ENCODE measurements around the gene ARID1B. TPM values are rescaled to one million over a fixed set of nuclear protein-coding genes. Genes with fewer than 3 reads are reported as not detected.
A peak's percentile ranks its signal among the peaks of the same experiment; 100 is the strongest.

The ARID1B gene
- total RNA-seq, 2 donors from 2014 or later = 62.9 to 71.6 TPM

GRCh38 chr6:157210954-157211353 lies 433.8 kb downstream of the ARID1B start:
- DNase-seq (no peak), ATAC-seq (replicated peaks in 1 of 2) (no peak)
- peaks cover 0 to 3% of the 10 kb centered on the region in 2 donors for H3K36me3 Mint-ChIP-seq (ENCODE audit: insufficient read depth in 2 of 2)
- no peaks in the 10 kb centered on the region for H3K4me1 Mint-ChIP-seq (ENCODE audit: low read depth)
- no peak overlapping the region for H3K27ac Mint-ChIP-seq
- H3K9me3 Mint-ChIP-seq = no peaks in the 10 kb centered on the region
- no peaks in the 10 kb centered on the region for H3K27me3 Mint-ChIP-seq (ENCODE audit: low read depth)
- no peak overlapping the region for H3K4me3 Mint-ChIP-seq

- Mint-ChIP-seq H3K4me1 (ENCODE audit: low read depth) (peaks cover 5% of the 10 kb centered on the region), H3K4me3 (no peak overlapping the region), H3K36me3 (ENCODE audit: insufficient read depth in 2 of 2) (no peaks in the 10 kb centered on the region), H3K27ac (no peak overlapping the region), H3K27me3 (ENCODE audit: low read depth) (no peaks in the 10 kb centered on the region), H3K9me3 (no peaks in the 10 kb centered on the region)
- DNase-seq (no peak), ATAC-seq (replicated peaks in 1 of 2) (no peak)
Observed at GRCh38 chr6:157211603-157212455, 434.7 kb downstream of the ARID1B start.

GRCh38 chr6:157213426-157213825 lies 436.2 kb downstream of the ARID1B start:
- Mint-ChIP-seq H3K27me3 (ENCODE audit: low read depth) (no peaks in the 10 kb centered on the region), H3K4me1 (ENCODE audit: low read depth) (peaks cover 6% of the 10 kb centered on the region)
- no peak for ATAC-seq (replicated peaks in 1 of 2)

DNA sequence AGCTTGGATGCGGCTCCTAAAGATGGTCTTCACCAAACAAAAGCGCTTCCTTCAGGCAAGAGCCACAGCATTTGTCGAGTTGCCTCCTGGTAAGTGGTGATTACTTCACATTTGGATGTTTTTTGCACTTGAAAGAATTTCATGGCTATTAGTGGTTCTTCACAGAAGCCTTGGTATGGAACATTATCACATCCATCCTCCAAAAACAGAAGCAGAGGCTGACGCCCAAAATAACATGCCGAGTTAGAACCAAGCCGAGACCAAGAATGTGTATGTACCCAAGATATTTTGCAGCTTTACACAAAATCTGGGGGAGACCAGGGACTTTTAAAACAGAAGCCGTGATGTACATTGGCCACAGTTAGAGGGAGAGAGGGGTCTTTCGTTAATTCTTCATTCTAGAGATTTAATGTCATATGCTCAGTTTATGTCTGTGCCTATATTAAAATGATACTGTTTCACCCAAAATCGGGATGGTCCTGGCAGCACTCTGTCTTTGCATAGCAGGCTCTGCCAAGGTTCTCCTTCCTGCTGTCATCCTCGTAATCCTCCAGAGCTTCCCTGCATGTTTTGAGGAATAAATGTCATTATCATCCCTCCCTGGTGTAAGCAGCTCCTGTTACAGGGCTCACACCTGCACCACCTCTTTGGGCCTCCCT lies 436.9 kb downstream of the ARID1B start:
- no peak for ATAC-seq (replicated peaks in 1 of 2)
- Mint-ChIP-seq H3K9me3 (no peaks in the 10 kb centered on the region), H3K27me3 (ENCODE audit: low read depth) (no peaks in the 10 kb centered on the region), H3K4me1 (ENCODE audit: low read depth) (peaks cover 6% of the 10 kb centered on the region), H3K4me3 (no peak overlapping the region), H3K27ac (no peak overlapping the region), H3K36me3 (ENCODE audit: insufficient read depth in 2 of 2) (no peaks in the 10 kb centered on the region)
- no peak for DNase-seq

More at GRCh38 chr6:157213426-157213825, 436.2 kb downstream of the ARID1B start:
- H3K9me3 Mint-ChIP-seq = no peaks in the 10 kb centered on the region
- no peak overlapping the region for H3K27ac Mint-ChIP-seq
- no peak for DNase-seq
- no peaks in the 10 kb centered on the region for H3K36me3 Mint-ChIP-seq (ENCODE audit: insufficient read depth in 2 of 2)
- no peak overlapping the region for H3K4me3 Mint-ChIP-seq

DNA sequence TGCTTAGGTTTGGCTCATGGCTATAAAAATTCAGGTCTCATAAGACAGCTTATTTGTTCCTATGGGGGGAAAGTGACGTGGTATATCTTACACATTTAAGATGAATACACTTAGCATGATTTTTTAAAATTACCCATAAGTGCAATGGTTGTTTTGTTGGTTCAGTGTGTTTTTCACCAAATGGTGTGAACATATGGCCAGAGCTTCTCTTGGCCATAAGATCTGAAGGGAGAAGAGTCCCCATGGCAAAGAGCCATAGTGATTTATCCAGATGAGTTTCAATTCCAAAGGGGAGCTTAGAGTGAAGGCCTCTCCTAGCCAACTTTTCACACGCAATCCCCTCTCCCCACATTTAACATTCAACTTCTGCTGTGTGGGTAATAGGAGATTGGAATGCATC lies 438.5 kb downstream of the ARID1B start:
- DNase-seq = no peak

DNA sequence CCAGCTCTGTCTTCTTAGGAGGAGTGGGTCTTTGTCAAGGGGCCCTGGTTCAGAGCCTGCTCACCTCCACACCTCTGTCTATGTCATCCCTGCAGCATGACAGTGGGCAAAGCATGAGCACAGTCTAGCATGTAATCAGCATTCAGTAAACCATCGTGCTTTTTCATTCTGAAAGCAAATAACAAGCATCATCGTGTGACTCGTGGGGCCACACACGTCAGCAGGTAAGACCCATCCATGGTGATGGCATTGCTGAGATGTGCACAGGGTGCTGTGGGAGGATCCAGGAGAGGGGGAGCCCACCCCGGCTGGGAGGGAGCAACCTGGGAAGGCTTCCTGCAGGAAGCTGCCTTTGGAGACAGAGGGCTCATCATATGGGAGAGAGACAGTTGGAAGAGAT lies 439.4 kb downstream of the ARID1B start:
- Mint-ChIP-seq H3K4me3 (peak overlapping the region; percentile 22 to 38), H3K27me3 (ENCODE audit: low read depth) (no peaks in the 10 kb centered on the region), H3K9me3 (no peaks in the 10 kb centered on the region), H3K36me3 (ENCODE audit: insufficient read depth in 2 of 2) (no peaks in the 10 kb centered on the region), H3K27ac (peak overlapping the region; percentile 68), H3K4me1 (ENCODE audit: low read depth) (peaks cover 29% of the 10 kb centered on the region)
- ATAC-seq (replicated peaks in 1 of 2) = peak; percentile 75 to 77
- peak; percentile 50 to 55 for DNase-seq

More for the DNA sequence above, 438.5 kb downstream of the ARID1B start:
- H3K4me3 Mint-ChIP-seq = no peak overlapping the region
- H3K36me3 Mint-ChIP-seq (ENCODE audit: insufficient read depth in 2 of 2) = no peaks in the 10 kb centered on the region
- H3K4me1 Mint-ChIP-seq (ENCODE audit: low read depth) = peaks cover 21% of the 10 kb centered on the region
- no peaks in the 10 kb centered on the region for H3K9me3 Mint-ChIP-seq
- no peak for ATAC-seq (replicated peaks in 1 of 2)
- H3K27ac Mint-ChIP-seq = no peak overlapping the region
- no peaks in the 10 kb centered on the region for H3K27me3 Mint-ChIP-seq (ENCODE audit: low read depth)

DNA sequence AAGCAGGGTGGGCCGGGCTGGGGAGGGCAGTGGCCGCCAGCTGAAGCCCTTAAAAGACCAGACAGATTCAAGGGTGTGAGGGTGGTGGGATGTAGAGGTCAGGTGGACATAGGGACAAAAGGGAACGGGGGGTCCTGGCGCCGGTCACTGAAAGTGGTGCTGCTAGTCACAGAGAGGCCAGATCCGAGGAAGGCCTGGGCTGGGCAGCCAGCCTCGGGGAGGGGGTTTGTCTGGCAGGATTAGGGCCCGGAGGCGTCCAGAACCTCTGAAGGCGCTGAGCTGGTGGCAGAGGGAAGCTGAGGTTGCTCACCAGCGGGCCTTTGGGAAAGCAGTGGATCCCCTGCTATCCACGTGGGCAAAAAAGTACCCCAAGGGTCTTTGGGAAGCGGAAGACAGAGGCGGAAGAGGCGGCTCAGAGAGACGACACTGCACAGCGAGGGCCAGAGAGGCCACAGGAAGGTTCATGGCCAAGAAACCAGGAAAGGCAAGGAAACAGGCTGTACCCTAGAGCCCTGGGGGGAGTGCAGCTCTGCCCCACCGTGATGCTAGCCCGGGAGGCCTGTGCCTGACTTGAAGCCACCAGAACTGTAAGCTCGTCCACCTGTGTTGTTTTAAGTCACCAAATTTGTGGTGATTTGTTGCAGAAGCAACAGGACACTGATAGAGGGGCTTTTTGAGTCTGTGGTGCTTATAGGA lies 440.2 kb downstream of the ARID1B start:
- H3K27ac Mint-ChIP-seq = peak overlapping the region; percentile 55
- no peaks in the 10 kb centered on the region for H3K9me3 Mint-ChIP-seq
- no peaks in the 10 kb centered on the region for H3K36me3 Mint-ChIP-seq (ENCODE audit: insufficient read depth in 2 of 2)
- ATAC-seq (replicated peaks in 1 of 2) (no peak), DNase-seq (no peak)
- peaks cover 37% of the 10 kb centered on the region for H3K4me1 Mint-ChIP-seq (ENCODE audit: low read depth)
- no peaks in the 10 kb centered on the region for H3K27me3 Mint-ChIP-seq (ENCODE audit: low read depth)
- H3K4me3 Mint-ChIP-seq = no peak overlapping the region

GRCh38 chr6:157217894-157218370 lies 440.8 kb downstream of the ARID1B start:
- Mint-ChIP-seq H3K9me3 (no peaks in the 10 kb centered on the region), H3K36me3 (ENCODE audit: insufficient read depth in 2 of 2) (no peaks in the 10 kb centered on the region), H3K27ac (no peak overlapping the region), H3K4me3 (no peak overlapping the region), H3K4me1 (ENCODE audit: low read depth) (peaks cover 43% of the 10 kb centered on the region), H3K27me3 (ENCODE audit: low read depth) (no peaks in the 10 kb centered on the region)
- DNase-seq = no peak
- no peak for ATAC-seq (replicated peaks in 1 of 2)

DNA sequence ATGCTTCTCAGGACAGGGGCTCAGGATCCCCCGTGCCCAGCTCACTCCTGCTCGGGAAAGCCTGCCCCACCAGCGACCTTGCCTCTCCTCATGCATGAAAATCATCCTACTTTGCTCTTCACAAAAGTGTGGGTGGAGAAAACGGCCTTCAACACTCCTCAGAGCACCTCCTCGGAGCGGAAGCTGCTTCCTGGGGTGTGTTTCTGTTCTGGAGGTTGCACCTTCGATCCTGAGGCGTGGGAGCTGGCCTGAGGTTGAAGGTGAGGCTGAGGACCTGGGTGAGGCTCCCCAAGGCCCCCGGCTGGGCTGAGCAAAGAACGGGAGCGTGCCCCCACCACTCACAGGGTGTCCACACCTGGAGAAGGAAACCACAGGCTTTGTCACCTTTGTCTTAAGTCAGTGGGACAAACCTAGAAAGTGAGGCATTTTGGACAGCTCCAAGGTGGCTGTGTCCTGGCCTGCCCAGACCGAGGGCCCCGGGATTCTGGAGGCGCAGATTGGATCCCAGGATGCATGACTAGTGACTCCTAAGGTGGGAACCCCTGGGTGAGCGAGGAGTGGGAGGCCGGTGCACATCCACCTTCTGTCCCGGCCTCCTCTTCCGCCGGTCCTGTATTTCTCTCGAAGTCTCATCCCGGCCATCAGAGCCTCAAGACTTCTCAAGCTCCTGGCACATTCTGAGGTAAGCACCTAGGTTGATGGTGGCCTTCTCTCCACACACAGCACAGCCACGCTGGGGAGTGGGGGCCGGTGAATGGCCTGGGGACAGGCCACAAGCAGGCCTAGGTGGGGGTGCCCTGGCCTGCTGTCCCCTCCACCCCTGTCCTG lies 441.4 kb downstream of the ARID1B start:
- Mint-ChIP-seq H3K4me3 (no peak overlapping the region), H3K36me3 (ENCODE audit: insufficient read depth in 2 of 2) (no peaks in the 10 kb centered on the region), H3K9me3 (no peaks in the 10 kb centered on the region), H3K27ac (no peak overlapping the region), H3K27me3 (ENCODE audit: low read depth) (no peaks in the 10 kb centered on the region), H3K4me1 (ENCODE audit: low read depth) (peaks cover 45% of the 10 kb centered on the region)
- ATAC-seq (replicated peaks in 1 of 2) (no peak), DNase-seq (no peak)

GRCh38 chr6:157219201-157220200 lies 442.3 kb downstream of the ARID1B start:
- H3K27ac Mint-ChIP-seq = no peak overlapping the region
- H3K4me1 Mint-ChIP-seq (ENCODE audit: low read depth) = peaks cover 45% of the 10 kb centered on the region
- DNase-seq = no peak
- H3K4me3 Mint-ChIP-seq = peak overlapping the region in 1 of 2 donors; percentile 13
- no peaks in the 10 kb centered on the region for H3K36me3 Mint-ChIP-seq (ENCODE audit: insufficient read depth in 2 of 2)
- no peaks in the 10 kb centered on the region for H3K9me3 Mint-ChIP-seq
- no peak for ATAC-seq (replicated peaks in 1 of 2)
- H3K27me3 Mint-ChIP-seq (ENCODE audit: low read depth) = no peaks in the 10 kb centered on the region

DNA sequence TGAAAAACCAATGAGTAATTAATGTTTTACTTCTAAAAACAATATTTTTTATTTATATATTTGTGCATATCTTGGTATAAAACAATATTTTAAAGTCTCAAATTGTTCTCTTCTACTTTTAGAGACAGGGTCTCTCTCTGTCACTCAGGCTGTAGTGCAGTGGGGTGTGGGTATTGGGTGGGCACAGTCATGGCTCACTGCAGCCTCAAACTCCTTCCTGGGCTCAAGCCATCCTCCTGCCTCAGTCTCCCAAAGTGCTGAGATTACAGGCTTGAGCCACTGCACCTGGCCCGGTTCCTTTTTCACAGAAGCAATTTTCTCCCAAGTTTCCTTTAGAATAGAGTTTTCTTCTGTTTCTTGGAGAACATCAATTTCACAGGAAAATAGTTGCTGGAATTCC lies 443.3 kb downstream of the ARID1B start:
- Mint-ChIP-seq H3K9me3 (no peaks in the 10 kb centered on the region), H3K4me3 (peak overlapping the region; percentile 51 to 90), H3K27ac (no peak overlapping the region), H3K36me3 (ENCODE audit: insufficient read depth in 2 of 2) (no peaks in the 10 kb centered on the region), H3K27me3 (ENCODE audit: low read depth) (no peaks in the 10 kb centered on the region), H3K4me1 (ENCODE audit: low read depth) (peaks cover 45% of the 10 kb centered on the region)
- DNase-seq = no peak
- ATAC-seq (replicated peaks in 1 of 2) = no peak
